K562 (cell line): ENCODE data around the gene IRAG1. TPM values are rescaled to one million over a fixed set of nuclear protein-coding genes. Genes with fewer than 3 reads are reported as not detected.

Experiments
- POLR2G ChIP-seq: fragments of 200-400 bp; formaldehyde crosslinking; IDR thresholded peaks from 2 replicates; pipeline ENCODE4 v1.6.1; 2017; ENCODE audit warnings: low read depth, mild to moderate bottlenecking, antibody characterized with exemption, low read length, moderate library complexity
- POLR3A ChIP-seq: IDR thresholded peaks from 2 replicates; pipeline ENCODE4 v1.6.1; 2011; ENCODE audit warnings: borderline replicate concordance, mild to moderate bottlenecking, moderate library complexity; ENCODE audit not compliant: insufficient read length, insufficient read depth; ENCODE audit errors: extremely low read depth
- RBFOX2 ChIP-seq: fragments of 200-400 bp; formaldehyde crosslinking; IDR thresholded peaks from 2 replicates; pipeline ENCODE4 v1.6.1; 2017; ENCODE audit warnings: low read depth, mild to moderate bottlenecking, low read length, moderate library complexity
- SIRT6 ChIP-seq: IDR thresholded peaks from one replicate; pipeline ENCODE4 v1.6.1; 2012; ENCODE audit warnings: low read depth, mild to moderate bottlenecking, control low read depth, inconsistent platforms, low read length, moderate library complexity
- ZNF217 ChIP-seq: sonication (generic); formaldehyde crosslinking; IDR thresholded peaks from 2 replicates; pipeline ENCODE4 v1.8.0; 2022; ENCODE audit warnings: mild to moderate bottlenecking, missing genetic modification reagents
- polyA plus RNA-seq, 8 experiments: library from polyadenylated mRNA; depleted of rRNA in 4 of 8; stranded (reverse) in 5 of 8; unstranded in 3 of 8; fragments of >200 nt; fragmentation: Nextera tagmentation in 2 of 8; fragmentation: Illumina TruSeq in 1 of 8; extraction: Ambion mirVana in 2 of 8; extraction: Trizol in 1 of 8; gene quantifications; 2 replicates each; pipeline versions ENCODE4 v1.2.1 to v1.2.3, GENCODE V29; 2011 to 2014; ENCODE audit warnings: inconsistent platforms in 1 of 8, missing spikeins in 1 of 8
- total RNA-seq, 7 experiments: library from RNA; depleted of rRNA in 6 of 7; stranded (reverse); fragments of >200 nt in 6 of 7; fragmentation: Illumina TruSeq in 2 of 7; extraction: Trizol in 2 of 7; gene quantifications; 2 replicates each; pipeline versions ENCODE4 v1.2.1 to v1.2.3, GENCODE V29; 2011 to 2021; ENCODE audit warnings: low replicate concordance in 1 of 7
- TF ChIP-seq, protein P1 (sequence below): fragments of 250-450 bp; sonication (Bioruptor Pico); IDR thresholded peaks from 2 replicates; pipeline ENCODE4 v1.8.0; 2021; ENCODE audit warnings: mild to moderate bottlenecking, moderate library complexity
- TF ChIP-seq, protein P2 (sequence below): fragments of 250-450 bp; sonication (Bioruptor Pico); IDR thresholded peaks from 2 replicates; pipeline ENCODE4 v1.9.0; 2021; ENCODE audit warnings: mild to moderate bottlenecking, inconsistent platforms
- TF ChIP-seq, protein P3 (sequence below): sonication (generic); formaldehyde crosslinking; IDR thresholded peaks from 2 replicates; pipeline ENCODE4 v1.8.0; 2022; ENCODE audit warnings: mild to moderate bottlenecking, low read depth, missing genetic modification reagents
- TF ChIP-seq, protein P4 (sequence below): sonication (generic); formaldehyde crosslinking; IDR thresholded peaks from 2 replicates; pipeline ENCODE4 v1.8.1; 2023; ENCODE audit warnings: missing genetic modification reagents, mild to moderate bottlenecking, borderline replicate concordance
- TF ChIP-seq, protein P5 (sequence below), 2 experiments: fragments of 150-350 bp in 1 of 2; IDR thresholded peaks; 2 replicates each; pipeline ENCODE4 v1.6.1; 2012 to 2016; ENCODE audit warnings: low read depth in 2 of 2, low read length in 2 of 2, mild to moderate bottlenecking in 1 of 2, moderate library complexity in 1 of 2

The IRAG1 gene
- total and polyA plus RNA-seq, 9 of the 15 experiments (the other 6 are each of a cell fraction or from before 2014, with no cell fraction given), result 0.01 to 0.22 (median 0.09) TPM; not detected in 1

DNA sequence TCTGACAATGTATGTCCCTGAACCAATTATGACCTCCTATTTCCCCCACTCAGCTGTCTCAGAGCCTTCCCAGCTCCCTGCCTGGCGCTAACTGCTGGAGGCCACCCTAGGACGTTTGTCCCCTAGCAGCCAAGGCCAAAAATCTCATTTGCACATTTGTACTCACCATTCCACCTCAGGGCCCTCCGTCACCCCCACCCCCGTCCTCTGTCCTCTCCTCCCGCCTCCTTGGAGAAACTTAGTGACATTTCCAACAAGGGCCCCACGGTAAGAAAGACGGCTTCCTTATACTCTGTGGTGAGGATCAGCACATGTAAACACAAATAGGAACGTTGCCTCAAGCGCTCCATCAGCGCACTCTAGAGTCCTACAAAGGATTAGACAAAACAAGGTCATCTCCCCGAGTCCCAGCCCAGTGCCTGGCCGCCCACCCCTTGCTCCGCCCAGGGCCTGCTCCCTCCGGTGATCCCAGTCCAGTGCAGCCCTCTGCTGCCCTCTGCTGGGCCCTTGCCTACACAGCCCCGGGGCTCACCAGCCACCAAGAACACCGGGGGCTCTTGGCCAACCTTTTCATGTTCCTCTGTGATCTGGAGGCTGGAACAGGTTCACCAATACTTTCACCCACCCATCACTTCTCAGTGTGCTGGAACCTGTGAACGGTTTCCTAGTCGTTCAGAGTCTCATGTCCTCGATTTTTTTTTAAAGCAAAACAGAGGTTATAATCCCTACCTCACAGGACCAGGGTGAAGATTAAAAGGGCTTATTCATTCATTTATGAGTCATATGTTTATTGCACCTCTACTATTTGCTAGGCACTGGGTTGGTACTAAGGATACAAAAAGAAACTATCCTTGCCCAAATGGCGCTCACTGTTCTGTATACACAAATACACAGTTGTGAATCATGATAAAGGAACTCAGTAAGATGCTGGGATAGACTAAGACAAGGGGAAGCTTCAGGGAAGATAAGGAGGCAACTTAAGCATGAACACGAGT is 42.2 kb upstream of the IRAG1 start (continued):
- TF ChIP-seq, protein P1, sequence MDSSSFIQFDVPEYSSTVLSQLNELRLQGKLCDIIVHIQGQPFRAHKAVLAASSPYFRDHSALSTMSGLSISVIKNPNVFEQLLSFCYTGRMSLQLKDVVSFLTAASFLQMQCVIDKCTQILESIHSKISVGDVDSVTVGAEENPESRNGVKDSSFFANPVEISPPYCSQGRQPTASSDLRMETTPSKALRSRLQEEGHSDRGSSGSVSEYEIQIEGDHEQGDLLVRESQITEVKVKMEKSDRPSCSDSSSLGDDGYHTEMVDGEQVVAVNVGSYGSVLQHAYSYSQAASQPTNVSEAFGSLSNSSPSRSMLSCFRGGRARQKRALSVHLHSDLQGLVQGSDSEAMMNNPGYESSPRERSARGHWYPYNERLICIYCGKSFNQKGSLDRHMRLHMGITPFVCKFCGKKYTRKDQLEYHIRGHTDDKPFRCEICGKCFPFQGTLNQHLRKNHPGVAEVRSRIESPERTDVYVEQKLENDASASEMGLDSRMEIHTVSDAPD (CRISPR knock-in tag), result no peak
- peak; percentile 53 for TF ChIP-seq RBFOX2
- TF ChIP-seq SIRT6, result no peak
- TF ChIP-seq, protein P2, sequence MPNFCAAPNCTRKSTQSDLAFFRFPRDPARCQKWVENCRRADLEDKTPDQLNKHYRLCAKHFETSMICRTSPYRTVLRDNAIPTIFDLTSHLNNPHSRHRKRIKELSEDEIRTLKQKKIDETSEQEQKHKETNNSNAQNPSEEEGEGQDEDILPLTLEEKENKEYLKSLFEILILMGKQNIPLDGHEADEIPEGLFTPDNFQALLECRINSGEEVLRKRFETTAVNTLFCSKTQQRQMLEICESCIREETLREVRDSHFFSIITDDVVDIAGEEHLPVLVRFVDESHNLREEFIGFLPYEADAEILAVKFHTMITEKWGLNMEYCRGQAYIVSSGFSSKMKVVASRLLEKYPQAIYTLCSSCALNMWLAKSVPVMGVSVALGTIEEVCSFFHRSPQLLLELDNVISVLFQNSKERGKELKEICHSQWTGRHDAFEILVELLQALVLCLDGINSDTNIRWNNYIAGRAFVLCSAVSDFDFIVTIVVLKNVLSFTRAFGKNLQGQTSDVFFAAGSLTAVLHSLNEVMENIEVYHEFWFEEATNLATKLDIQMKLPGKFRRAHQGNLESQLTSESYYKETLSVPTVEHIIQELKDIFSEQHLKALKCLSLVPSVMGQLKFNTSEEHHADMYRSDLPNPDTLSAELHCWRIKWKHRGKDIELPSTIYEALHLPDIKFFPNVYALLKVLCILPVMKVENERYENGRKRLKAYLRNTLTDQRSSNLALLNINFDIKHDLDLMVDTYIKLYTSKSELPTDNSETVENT (CRISPR knock-in tag), result 0 out of 2 replicates have a peak, but pooled peaks have one; percentile 45
- no peak for TF ChIP-seq POLR2G
- no peak for TF ChIP-seq ZNF217
- TF ChIP-seq POLR3A, result no peak
- TF ChIP-seq, protein P3, sequence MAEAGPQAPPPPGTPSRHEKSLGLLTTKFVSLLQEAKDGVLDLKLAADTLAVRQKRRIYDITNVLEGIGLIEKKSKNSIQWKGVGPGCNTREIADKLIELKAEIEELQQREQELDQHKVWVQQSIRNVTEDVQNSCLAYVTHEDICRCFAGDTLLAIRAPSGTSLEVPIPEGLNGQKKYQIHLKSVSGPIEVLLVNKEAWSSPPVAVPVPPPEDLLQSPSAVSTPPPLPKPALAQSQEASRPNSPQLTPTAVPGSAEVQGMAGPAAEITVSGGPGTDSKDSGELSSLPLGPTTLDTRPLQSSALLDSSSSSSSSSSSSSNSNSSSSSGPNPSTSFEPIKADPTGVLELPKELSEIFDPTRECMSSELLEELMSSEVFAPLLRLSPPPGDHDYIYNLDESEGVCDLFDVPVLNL (CRISPR knock-in tag), result no peak
- TF ChIP-seq, protein P4, sequence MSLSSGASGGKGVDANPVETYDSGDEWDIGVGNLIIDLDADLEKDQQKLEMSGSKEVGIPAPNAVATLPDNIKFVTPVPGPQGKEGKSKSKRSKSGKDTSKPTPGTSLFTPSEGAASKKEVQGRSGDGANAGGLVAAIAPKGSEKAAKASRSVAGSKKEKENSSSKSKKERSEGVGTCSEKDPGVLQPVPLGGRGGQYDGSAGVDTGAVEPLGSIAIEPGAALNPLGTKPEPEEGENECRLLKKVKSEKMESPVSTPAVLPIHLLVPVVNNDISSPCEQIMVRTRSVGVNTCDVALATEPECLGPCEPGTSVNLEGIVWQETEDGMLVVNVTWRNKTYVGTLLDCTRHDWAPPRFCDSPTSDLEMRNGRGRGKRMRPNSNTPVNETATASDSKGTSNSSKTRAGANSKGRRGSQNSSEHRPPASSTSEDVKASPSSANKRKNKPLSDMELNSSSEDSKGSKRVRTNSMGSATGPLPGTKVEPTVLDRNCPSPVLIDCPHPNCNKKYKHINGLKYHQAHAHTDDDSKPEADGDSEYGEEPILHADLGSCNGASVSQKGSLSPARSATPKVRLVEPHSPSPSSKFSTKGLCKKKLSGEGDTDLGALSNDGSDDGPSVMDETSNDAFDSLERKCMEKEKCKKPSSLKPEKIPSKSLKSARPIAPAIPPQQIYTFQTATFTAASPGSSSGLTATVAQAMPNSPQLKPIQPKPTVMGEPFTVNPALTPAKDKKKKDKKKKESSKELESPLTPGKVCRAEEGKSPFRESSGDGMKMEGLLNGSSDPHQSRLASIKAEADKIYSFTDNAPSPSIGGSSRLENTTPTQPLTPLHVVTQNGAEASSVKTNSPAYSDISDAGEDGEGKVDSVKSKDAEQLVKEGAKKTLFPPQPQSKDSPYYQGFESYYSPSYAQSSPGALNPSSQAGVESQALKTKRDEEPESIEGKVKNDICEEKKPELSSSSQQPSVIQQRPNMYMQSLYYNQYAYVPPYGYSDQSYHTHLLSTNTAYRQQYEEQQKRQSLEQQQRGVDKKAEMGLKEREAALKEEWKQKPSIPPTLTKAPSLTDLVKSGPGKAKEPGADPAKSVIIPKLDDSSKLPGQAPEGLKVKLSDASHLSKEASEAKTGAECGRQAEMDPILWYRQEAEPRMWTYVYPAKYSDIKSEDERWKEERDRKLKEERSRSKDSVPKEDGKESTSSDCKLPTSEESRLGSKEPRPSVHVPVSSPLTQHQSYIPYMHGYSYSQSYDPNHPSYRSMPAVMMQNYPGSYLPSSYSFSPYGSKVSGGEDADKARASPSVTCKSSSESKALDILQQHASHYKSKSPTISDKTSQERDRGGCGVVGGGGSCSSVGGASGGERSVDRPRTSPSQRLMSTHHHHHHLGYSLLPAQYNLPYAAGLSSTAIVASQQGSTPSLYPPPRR (CRISPR knock-in tag), result no peak
- TF ChIP-seq, protein P5, sequence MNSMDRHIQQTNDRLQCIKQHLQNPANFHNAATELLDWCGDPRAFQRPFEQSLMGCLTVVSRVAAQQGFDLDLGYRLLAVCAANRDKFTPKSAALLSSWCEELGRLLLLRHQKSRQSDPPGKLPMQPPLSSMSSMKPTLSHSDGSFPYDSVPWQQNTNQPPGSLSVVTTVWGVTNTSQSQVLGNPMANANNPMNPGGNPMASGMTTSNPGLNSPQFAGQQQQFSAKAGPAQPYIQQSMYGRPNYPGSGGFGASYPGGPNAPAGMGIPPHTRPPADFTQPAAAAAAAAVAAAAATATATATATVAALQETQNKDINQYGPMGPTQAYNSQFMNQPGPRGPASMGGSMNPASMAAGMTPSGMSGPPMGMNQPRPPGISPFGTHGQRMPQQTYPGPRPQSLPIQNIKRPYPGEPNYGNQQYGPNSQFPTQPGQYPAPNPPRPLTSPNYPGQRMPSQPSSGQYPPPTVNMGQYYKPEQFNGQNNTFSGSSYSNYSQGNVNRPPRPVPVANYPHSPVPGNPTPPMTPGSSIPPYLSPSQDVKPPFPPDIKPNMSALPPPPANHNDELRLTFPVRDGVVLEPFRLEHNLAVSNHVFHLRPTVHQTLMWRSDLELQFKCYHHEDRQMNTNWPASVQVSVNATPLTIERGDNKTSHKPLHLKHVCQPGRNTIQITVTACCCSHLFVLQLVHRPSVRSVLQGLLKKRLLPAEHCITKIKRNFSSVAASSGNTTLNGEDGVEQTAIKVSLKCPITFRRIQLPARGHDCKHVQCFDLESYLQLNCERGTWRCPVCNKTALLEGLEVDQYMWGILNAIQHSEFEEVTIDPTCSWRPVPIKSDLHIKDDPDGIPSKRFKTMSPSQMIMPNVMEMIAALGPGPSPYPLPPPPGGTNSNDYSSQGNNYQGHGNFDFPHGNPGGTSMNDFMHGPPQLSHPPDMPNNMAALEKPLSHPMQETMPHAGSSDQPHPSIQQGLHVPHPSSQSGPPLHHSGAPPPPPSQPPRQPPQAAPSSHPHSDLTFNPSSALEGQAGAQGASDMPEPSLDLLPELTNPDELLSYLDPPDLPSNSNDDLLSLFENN (IDR thresholded peaks at IDR 0.05; ENCODE audit: low read depth in 2 of 2, low read length in 2 of 2), result no peak
